ENCODE measurements around the gene BTBD19.
A peak's percentile ranks its signal among the peaks of the same experiment; 100 is the strongest.
"Not testable (repeated sequence)": the region's sequence is repeated elsewhere in the genome, so short reads cannot be mapped to it uniquely, and the experiment has no call there.

Gene BTBD19, protein sequence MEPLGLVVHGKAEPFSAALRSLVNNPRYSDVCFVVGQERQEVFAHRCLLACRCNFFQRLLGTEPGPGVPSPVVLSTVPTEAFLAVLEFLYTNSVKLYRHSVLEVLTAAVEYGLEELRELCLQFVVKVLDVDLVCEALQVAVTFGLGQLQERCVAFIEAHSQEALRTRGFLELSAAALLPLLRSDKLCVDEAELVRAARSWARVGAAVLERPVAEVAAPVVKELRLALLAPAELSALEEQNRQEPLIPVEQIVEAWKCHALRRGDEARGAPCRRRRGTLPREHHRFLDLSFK
- total RNA-seq = 105 reads per million, percentile 83 among the genes with 10 or more reads in this experiment

DNA sequence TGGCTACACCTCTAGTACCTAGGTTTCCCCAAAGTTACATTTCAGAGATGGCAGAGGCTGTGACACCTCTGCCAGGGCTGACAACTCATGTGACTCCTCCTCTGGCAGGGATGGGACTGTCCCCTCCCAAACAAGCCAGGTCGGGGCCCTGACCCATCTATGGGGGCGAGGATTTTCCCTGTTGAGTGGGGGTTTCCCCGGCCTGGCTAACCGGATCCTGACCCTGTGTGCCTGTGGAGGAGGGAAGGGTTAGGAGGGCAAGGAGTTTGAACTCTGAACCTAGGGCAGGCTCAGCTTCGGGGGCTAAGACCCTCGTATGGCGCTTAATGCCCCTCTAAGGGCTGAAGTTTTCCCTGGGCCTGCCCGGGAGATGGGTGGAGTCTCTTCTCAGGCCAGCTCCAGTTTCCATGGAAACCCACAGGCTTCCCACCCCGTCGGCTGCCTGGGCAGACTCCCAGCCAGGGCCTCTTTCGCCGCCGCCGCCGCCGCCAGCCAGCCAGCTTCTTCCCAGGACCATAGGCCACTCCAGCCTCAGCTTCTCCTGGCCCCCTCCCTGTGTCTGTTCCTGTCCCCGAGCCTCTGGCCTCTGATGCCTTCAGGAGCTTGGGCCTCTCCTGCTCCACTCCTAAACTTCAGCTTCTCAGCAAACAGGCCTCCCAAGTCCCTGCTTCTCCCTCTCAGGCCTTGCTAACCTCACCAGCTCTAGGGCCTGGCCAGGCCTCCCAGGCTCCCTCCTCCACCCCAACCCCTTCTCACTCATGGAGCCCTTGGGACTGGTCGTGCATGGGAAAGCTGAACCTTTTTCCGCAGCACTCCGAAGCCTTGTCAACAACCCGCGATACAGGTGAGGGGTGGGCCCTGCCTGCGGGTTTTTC lies at the start of gene BTBD19:
TSS of gene BTBD19 (plus strand) at position 461 of the 875 bp plus-strand sequence. CDS start at position 759, 298 bp downstream.
- DNase-seq = no peak

- DNase-seq = no peak
These were observed 49.2 kb upstream of the BTBD19 start for GRCh38 chr1:44759077-44759476.

DNA sequence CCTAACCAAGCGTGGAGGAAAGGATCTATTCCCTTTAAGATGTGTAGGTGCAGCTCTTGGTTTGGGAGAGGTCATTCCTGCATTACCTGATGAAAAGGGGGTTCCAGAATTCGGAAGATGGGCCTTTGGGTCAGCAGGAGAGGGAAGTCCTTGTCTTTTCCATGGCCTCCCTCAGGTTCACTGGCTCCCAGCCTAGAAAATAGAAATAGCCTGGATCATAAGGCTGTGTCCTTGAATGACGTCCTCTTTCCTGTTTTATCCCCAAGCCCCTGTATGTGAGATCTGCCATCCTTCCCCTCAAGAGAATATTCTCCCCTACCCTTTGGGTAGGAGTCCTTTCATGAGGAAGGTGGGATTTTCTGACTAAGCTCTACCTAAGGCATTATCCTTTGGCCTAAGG lies 47.4 kb upstream of the BTBD19 start:
- no peak for DNase-seq

GRCh38 chr1:44766421-44766820 lies 41.9 kb upstream of the BTBD19 start:
- DNase-seq = not testable (repeated sequence)

GRCh38 chr1:44775078-44775929 lies 33.0 kb upstream of the BTBD19 start, which contains the start of gene RPS8:
Gene RPS8, plus strand, starts transcription at chr1:44775540. Its CDS starts 57 bp downstream, at chr1:44775597.
- peak; percentile 85 for DNase-seq

DNA sequence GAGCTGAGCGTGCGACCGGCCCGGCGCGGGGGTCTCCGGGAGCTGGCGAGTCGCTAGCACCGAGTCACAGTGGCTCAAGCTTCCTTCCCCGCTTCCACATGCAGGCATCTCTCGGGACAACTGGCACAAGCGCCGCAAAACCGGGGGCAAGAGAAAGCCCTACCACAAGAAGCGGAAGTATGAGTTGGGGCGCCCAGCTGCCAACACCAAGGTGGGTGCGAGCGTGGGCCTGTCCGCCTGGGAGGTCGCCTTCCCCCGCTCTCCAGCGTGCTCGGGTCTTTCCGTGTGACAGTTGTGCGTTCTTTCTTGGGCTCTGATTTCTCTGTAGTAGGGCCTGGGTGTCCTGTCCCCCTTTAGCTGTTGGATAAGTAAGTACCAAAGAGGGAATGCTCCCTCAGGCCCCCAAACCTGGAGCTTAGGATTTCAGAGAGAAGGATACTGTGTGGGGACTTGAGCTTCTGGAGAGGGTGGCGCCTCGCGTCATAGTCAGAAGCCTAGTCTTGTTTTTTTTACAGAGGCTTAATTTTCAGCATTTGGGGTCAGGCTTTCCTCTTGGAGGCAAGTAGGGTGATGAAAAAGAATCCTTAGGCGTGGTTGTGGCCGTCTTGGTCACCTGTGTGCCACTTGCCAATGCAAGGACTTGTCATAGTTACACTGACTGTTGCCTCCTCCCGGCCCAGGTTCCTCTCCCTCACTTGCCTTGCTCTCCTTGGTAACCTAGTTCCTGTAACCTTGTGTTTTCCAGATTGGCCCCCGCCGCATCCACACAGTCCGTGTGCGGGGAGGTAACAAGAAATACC lies 32.2 kb upstream of the BTBD19 start:
- no peak for DNase-seq

- no peak for DNase-seq
These were observed 31.6 kb upstream of the BTBD19 start for GRCh38 chr1:44776730-44777068.

DNA sequence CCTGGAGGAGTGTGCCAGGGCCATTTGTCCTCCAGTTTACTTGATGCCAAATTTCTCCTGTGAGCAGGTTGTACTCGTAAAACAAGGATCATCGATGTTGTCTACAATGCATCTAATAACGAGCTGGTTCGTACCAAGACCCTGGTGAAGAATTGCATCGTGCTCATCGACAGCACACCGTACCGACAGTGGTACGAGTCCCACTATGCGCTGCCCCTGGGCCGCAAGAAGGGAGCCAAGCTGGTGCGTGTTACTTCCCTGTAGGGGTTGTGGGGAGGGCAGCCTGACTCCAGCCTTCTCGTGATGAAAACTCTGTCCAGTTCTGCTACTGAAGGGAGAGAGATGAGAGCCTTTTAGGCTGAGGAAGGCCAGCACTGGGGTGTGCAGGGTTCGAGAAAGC lies 30.8 kb upstream of the BTBD19 start:
- DNase-seq = no peak

- no peak for DNase-seq
These were observed 30.2 kb upstream of the BTBD19 start for GRCh38 chr1:44777969-44778635.

- DNase-seq = no peak
These were observed 29.4 kb upstream of the BTBD19 start for GRCh38 chr1:44778705-44779576.

GRCh38 chr1:44780583-44781121 lies 27.7 kb upstream of the BTBD19 start:
- DNase-seq = no peak

DNA sequence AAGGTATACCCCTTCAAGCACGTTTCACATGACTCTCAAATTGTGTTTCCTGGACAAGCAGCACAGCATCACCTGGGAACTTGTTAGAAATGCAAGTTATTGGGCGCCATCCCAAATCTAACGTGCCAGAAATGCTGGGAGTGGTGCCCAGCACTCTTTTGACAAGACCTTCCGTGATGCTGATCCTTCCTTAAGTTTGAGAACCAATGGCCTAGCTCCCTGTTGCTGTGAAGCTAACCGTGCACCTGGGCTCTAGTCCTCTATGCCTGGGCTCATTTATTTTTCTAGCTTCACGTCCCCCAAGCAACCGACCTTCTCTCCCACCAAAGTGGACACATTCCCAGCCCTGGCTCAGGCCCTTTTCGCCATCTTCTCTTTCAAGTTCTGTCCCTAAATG lies 24.6 kb upstream of the BTBD19 start:
- no peak for DNase-seq

GRCh38 chr1:44784094-44785028 lies 24.0 kb upstream of the BTBD19 start:
- DNase-seq = no peak

- DNase-seq = no peak
These were observed 23.3 kb upstream of the BTBD19 start for GRCh38 chr1:44785029-44785380.

GRCh38 chr1:44785501-44786137 lies 22.7 kb upstream of the BTBD19 start:
- DNase-seq = no peak

DNA sequence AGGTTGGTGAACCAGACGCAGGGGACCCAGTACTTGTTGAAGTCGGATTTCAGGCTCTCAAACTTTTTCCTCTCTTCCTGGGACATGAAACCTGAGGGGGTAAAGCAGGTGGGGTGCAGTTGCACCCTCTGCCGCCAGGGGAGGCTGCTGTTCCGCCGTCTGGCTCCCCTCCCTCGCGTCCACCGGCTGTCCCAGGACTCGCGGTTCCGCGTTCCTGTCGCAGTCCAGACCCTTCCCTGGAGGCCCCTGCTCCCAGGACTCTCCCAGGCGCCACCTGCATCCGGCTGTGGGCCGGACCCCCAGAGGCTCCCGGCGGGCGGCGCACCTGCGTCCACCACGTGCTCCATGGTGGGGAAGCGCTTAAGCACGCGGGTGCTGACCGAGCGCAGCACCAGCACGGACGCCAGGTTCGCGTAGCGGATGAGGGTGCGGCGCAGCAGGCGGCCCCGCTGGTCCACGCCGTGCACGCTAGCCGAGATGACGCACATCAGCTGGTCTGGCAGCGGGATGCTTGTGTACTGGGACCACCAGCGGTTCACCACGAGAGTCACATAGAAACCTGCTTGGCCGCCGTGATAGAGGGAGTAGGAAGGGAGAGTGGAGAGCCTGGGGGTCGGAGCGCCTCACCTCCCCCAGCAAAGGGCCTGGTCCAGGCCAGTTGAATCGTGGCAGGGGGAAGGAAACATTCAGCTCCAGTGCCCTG lies 22.0 kb upstream of the BTBD19 start:
- peak; percentile 71 for DNase-seq

DNA sequence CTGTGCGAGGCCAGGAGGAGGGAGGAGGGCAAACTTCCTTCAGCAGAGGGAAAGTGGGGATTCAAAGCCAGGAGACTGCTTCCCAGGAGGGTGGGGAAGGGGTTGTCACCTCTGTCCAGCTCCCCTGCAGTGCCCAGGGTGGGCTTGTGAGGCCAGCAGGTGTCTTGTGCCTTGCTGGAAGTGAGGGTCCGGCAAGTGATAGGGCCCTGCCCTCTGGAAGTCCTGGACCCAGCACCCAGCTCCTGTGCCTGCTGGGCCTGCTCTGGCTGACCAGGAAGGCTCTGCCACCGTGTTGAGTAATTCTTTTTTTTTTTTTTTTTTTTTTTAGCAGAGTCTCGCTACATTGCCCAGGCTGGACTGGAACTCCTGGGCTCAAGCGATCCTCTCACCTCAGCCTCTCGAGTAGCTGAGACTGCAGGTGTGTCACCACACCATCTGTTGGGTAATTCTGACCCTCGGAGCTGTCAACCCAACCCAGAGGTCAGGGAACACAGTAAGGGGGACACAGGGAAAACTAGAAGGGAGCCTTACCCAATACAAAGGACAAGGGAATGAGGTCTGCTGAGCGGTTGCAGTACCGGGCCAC lies 21.4 kb upstream of the BTBD19 start:
- DNase-seq = no peak

DNA sequence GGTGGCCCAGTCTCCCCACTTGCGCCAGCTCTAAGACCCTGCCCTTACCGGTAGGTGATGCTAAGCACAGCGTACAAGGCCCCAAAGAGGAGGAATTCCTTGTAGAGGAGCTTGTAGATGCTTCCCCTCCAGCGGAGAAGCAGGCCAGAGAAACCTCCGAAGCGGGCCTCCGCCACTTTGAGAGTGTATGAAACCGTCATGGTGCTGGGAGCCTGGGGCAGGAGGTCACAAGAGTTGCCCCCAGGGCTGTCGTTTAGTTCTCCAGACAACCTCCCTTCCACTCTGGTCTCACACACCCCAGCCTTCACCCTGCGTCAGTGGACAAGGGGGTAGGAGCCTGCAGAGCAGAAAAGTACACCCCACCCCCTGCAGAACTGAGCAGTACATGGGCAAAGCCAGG lies 20.8 kb upstream of the BTBD19 start:
- no peak for DNase-seq
